Motor neuron (in vitro differentiated cells): ENCODE results near the gene CSTB. TPM values are rescaled to one million over a fixed set of nuclear protein-coding genes. Genes with fewer than 3 reads are reported as not detected.

Source experiments
- ATAC-seq, 8 experiments: fragments of 200-7000 bp; cut with Tn5 transposase; replicated peaks in 6 of 8; 2 replicates each; pipeline ENCODE4 v1.8.0; 2021; ENCODE audit warnings: mild to moderate bottlenecking in 8 of 8, moderate library complexity in 8 of 8
- H3K27ac ChIP-seq, 2 donors: fragments of 250-450 bp; sonication (Bioruptor Pico); 2 replicates each; pipeline ENCODE4 v1.9.0; 2021; ENCODE audit warnings: antibody characterized with exemption in 2 of 2, mild to moderate bottlenecking in 2 of 2, moderate library complexity in 1 of 2
- H3K4me1 ChIP-seq, 2 donors: fragments of 250-450 bp; sonication (Bioruptor Pico); replicated peaks in 1 of 2; 2 replicates each; pipeline ENCODE4 v1.6.1; 2021; ENCODE audit warnings: antibody characterized with exemption in 2 of 2, mild to moderate bottlenecking in 2 of 2, moderate library complexity in 1 of 2
- H3K4me3 ChIP-seq, 5 donors: fragments of 250-450 bp; sonication (Bioruptor Pico); 2 replicates each; pipeline ENCODE4 v1.9.0; 2021; ENCODE audit warnings: antibody characterized with exemption in 5 of 5, mild to moderate bottlenecking in 5 of 5, moderate library complexity in 4 of 5
- WGBS, 10 experiments: fragments of 450-650 bp; shearing (Covaris generic); methylation state at CpG; one replicate each; pipeline ENCODE4 v1.0.0; 2022; 5-methylcytosine and 5-hydroxymethylcytosine counted together
- in situ Hi-C, 9 experiments: fragments of 400-800 bp; cut with MboI; loops; one replicate each; pipeline ENCODE4 v1.15.0; 2021; ENCODE audit warnings: low sequenced_read_pairs in 9 of 9, low pct_unique_long_range_greater_than_20kb in 2 of 9; ENCODE audit not compliant: unreplicated experiment in 9 of 9
- total RNA-seq, 8 experiments: library from RNA; unstranded; fragments of 300-600 nt; gene quantifications; 2 replicates each; pipeline versions ENCODE4 v1.2.3 to v1.2.4, GENCODE V29; 2022

The CSTB gene
- total RNA-seq, 8 experiments from 2014 or later = 11.8 to 41.3 (median 24.3) TPM

DNA sequence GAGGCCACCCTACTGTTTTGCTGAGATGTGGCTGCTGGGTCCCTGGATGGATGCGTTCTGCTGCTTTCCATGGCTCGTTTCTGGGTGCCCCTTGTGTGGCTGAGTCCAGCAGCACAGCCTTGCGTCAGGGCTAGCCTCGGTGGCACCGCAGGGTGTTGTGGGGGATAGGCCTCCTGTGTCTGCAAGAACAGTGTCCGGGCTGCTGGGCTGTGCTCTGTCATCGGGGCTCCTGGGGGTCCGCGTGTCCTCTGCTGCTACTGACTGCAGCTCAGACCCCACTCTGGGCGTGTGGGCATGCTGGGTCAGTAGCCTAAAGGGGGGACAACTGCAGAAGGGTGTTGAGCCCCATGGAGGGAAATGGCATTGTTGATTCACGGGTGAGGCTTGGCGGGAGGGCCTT lies 18.2 kb upstream of the CSTB start:
- ATAC-seq = no peak
- H3K4me3 ChIP-seq = no peak overlapping the region
- in situ Hi-C loops = loop anchor here in 2 of 9 experiments (10.0 to 25.0 kb wide), 2 partner anchors 107 to 170 kb away; no protein-coding TSS in a partner anchor
- peaks cover 4 to 6% of the 10 kb centered on the region in 2 donors for H3K4me1 ChIP-seq
- 58 to 100% (median 96%) methylated on average over 1 to 2 of the region's 12 CpGs; no CpG with 5 or more reads in 6 of the 10 experiments for WGBS, 10 experiments
- no peak overlapping the region for H3K27ac ChIP-seq

DNA sequence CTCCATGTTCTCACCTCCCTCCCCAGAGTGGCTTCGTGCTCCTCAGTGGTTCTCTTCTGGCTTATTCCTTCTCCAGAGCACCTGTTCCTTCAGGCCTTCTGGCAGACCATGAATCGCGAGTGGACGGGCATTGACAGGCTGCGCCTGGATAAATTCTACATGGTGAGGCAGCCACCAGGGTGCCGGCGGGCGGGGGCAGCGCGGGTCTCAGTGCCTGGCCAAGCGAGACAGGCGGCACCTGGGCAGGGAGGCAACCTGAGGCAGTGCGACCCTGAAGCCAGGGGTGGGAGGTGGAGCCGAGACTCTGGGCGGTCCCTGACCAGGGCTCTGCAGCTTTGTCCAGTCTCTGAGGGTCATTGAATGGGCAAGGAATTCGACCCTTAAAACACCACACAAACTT lies 17.1 kb upstream of the CSTB start:
- no peak for ATAC-seq
- in situ Hi-C loops = loop anchor here in 2 of 9 experiments (10.0 to 25.0 kb wide), 2 partner anchors 106 to 172 kb away; no protein-coding TSS in a partner anchor
- H3K27ac ChIP-seq = no peak overlapping the region
- 80 to 100% (median 93%) methylated on average over 1 to 4 of the region's 16 CpGs; no CpG with 5 or more reads in 6 of the 10 experiments for WGBS, 10 experiments
- H3K4me3 ChIP-seq = no peak overlapping the region
- H3K4me1 ChIP-seq = peaks cover 4 to 6% of the 10 kb centered on the region in 2 donors

DNA sequence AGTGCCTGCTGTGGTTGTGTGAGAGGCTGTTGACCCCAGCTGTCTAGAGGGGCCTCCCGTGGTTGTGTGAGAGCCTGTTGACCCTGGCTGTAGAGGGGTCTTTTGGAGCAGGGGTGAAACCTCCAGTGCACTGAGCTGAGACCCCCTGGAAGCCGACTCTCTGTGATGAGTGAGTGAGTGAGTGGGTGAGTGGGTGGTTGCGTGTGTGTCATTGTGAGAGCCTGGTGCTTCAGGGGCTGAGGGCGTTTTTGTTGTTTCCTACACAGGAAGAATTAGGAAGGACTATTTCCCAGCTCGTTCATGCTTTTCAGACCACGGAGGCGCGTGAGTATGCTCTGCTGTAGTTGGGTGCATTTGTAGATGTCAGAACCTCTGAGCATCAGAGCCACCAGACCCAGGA lies 16.3 kb upstream of the CSTB start:
- no peak overlapping the region for H3K27ac ChIP-seq
- H3K4me1 ChIP-seq = peaks cover 4 to 6% of the 10 kb centered on the region in 2 donors
- ATAC-seq = no peak
- WGBS, 10 experiments = 30 to 100% (median 97%) methylated on average over 1 to 7 of the region's 8 CpGs; no CpG with 5 or more reads in 4 of the 10 experiments
- in situ Hi-C loops = loop anchor here in 2 of 9 experiments (10.0 to 25.0 kb wide), 2 partner anchors 105 to 172 kb away; no protein-coding TSS in a partner anchor
- H3K4me3 ChIP-seq = no peak overlapping the region

DNA sequence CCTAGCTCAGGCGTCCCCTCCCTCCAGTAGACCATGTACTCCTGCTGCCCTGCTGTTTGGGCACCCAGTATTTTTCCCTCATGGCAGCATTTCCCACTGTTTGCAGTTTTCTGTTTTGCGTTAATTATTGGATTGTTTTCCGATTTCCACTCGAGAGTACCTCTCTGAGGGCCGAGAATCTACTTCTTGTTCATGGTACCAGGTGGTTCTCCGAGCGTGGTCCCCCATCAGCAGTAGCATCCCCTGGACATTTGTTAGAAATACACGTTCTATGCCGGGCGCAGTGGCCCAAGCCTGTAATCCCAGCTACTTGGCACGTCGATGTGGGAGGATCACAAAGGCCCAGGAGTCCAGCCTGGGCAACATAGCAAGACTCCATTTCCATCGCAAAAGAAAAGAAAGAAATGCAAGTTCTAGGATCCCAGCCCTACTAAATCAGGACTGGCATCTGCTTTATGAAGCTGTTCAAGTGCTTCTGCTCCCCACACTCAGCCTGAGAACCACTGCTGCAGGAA lies 14.0 kb upstream of the CSTB start:
- H3K4me3 ChIP-seq = peak overlapping the region; percentile 51 to 84 (median 66)
- H3K4me1 ChIP-seq = peaks cover 4 to 6% of the 10 kb centered on the region in 2 donors
- H3K27ac ChIP-seq = peak overlapping the region; percentile 48 to 84
- in situ Hi-C loops = loop anchor here in 2 of 9 experiments (10.0 to 25.0 kb wide), 2 partner anchors 103 to 175 kb away; no protein-coding TSS in a partner anchor
- 0 to 100% (median 13%) methylated on average over 1 to 8 of the region's 13 CpGs; no CpG with 5 or more reads in 2 of the 10 experiments for WGBS, 10 experiments
- ATAC-seq = peak in 2 of 8 experiments; percentile 1

DNA sequence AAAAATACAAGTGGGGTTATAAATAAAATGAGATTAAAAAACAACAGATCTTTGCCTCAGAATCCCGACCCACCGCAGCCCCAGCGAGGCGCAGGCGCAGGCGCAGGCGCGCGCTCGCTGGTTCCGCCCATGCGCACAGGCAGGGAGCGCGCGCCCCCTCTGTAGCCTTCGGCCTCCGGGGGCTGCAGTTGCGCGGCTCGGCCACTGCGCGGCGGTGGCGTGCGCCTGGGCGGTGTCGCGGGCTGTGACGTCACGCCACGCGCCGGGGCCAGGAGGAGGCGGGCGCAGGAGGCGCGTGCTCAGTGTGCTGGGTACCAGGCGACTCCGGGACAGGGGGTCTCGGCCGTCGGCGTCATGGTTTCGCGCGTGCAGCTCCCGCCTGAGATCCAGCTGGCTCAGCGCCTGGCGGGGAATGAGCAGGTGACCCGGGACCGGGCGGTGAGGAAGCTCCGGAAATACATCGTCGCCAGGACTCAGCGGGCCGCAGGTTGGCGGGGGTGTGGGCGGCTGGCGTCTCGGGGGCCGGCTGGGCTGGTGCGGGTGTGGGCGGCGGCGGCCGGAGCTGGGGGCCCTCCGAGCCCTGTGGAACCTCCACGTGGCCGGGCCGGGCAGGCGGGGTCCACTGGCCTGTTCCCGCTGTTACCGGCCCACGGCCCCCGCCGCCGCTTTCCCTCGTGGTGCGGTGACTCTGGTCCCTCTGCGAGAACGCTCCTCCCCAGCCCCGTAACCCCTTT lies 13.3 kb upstream of the CSTB start, which contains the start of gene RRP1:
RRP1 (plus strand) TSS at position 302 of the 734 bp plus-strand sequence; CDS start at position 355, 53 bp downstream.
- in situ Hi-C loops = loop anchor here in 2 of 9 experiments (10.0 to 25.0 kb wide), 2 partner anchors 102 to 175 kb away; no protein-coding TSS in a partner anchor
- Histone ChIP-seq H3K27ac (peak within 1 kb of the TSS; percentile 48 to 85), H3K4me1 (peaks cover 4 to 6% of the 10 kb centered on the region in 2 donors), H3K4me3 (peak within 1 kb of the TSS; percentile 51 to 84 (median 66))
- 0% methylated on average over 1 to 17 of the region's 83 CpGs; no CpG with 5 or more reads in 6 of the 10 experiments for WGBS, 10 experiments
- ATAC-seq = peak; percentile 85 to 94 (median 90)

DNA sequence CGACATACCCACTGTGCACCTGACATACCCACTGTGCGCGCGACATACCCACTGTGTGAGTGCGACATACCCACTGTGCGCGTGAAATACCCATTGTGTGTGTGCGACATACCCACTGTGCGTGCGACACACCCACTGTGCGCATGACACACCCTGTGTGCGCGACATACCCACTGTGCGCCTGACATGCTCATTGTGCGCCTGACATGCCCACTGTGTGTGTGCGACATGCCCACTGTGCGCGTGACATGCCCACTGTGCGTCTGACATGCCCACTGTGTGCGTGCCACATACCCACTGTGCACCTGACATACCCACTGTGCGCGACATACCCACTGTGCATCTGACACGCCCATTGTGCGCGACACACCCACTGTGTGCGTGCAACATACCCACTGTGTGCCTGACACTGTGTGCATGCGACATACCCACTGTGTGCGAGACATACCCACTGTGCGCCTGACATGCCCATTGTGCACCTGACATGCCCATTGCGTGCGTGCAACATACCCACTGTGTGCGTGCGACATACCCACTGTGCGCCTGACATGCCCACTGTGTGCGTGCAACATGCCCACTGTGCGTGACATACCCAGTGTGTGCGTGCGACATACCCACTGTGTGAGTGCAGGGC lies 10.8 kb upstream of the CSTB start:
- no peak for ATAC-seq
- in situ Hi-C loops = loop anchor here in 1 of 9 experiments (25.0 kb wide), 1 partner anchor 100 kb away; no protein-coding TSS in a partner anchor

DNA sequence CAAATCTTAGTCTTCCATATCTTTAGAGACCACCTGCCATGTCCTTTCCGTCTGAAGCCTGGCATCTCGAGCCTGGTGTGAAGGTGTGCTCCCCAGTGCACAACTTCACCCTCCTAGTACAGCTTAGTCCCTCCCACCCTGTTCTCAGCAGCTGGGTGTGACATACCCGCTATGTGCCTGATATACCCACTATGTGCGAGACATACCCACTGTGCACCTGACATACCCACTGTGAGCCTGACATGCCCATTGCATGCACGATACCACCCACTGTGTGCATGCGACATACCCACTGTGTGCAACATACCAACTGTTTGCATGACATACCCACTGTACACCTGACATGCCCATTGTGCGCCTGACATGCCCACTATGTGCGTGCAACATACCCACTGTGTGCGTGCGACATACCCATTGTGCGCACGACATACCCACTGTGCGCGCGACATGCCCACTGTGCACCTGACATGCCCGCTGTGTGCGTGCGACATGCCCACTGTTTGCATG lies 10.2 kb upstream of the CSTB start:
- no peak for ATAC-seq
- Histone ChIP-seq H3K4me1 (peaks cover 4 to 6% of the 10 kb centered on the region in 2 donors), H3K27ac (no peak overlapping the region), H3K4me3 (no peak overlapping the region)
- 69 to 100% (median 92%) methylated on average over 2 to 18 of the region's 18 CpGs; no CpG with 5 or more reads in 1 of the 10 experiments for WGBS, 10 experiments
- in situ Hi-C loops = loop anchor here in 1 of 9 experiments (25.0 kb wide), 1 partner anchor 99 kb away; no protein-coding TSS in a partner anchor

More for the DNA sequence above, 10.8 kb upstream of the CSTB start:
- H3K4me1 ChIP-seq = peaks cover 4 to 6% of the 10 kb centered on the region in 2 donors
- no peak overlapping the region for H3K27ac ChIP-seq
- H3K4me3 ChIP-seq = no peak overlapping the region
- 87 to 100% (median 94%) methylated on average over 2 to 18 of the region's 38 CpGs; no CpG with 5 or more reads in 2 of the 10 experiments for WGBS, 10 experiments

DNA sequence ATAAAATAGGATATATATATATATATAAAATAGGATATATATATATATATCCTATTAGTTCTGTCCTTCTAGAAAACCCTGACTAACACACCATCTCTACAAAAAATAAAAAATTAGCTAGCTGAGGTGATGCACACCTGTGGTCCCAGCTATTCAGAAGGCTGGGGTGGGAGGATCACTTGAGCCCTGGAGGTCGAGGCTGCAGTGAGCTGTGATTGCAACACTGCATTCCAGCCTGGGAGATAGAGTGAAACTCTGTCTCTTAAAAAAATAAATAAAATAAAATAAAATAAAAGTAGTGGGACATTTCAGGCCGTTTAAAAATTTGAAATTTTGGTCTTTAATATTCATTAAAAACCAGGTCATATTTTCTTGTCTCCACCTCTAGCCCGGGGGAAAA lies 9.0 kb upstream of the CSTB start:
- WGBS, 10 experiments = 21 to 80% (median 56%) methylated on average over 1 to 3 of the region's 3 CpGs; no CpG with 5 or more reads in 1 of the 10 experiments
- Histone ChIP-seq H3K4me1 (peaks cover 0 to under 1% of the 10 kb centered on the region in 2 donors), H3K27ac (no peak overlapping the region), H3K4me3 (no peak overlapping the region)
- in situ Hi-C loops = loop anchor here in 1 of 9 experiments (25.0 kb wide), 1 partner anchor 98 kb away; no protein-coding TSS in a partner anchor
- ATAC-seq = no peak

DNA sequence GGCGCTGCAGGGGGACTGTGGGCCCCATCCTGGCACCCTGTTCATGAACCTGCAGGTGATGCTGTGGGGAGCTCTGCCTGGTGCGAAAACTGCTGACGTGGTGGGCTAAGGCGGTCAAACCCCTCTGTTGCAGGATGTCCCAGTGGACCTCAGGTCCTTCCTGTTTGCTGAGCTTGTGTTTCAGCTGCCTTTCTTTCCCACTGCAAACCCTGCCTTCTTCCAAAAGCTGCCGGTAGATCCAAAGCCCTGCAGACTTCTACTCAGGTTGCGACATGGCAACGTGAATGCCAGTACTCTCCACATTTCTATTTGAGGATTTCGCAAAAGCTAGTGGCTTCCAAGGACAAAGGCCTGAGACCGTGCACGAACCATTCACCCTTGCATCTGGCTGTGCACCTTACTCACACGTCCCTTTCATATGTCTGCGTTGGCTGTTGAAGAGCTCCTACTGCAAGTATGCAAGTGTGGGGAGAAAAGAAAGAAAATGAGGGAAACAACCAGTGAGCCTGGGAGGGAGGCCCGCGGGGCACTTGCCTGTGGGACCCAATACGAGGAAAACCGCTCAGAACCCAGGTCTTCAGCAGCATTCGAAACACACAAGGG lies 7.1 kb upstream of the CSTB start:
- no peak for ATAC-seq
- Histone ChIP-seq H3K27ac (no peak overlapping the region), H3K4me1 (peaks cover 0 to 5% of the 10 kb centered on the region in 2 donors), H3K4me3 (no peak overlapping the region)
- 70 to 100% (median 84%) methylated on average over 1 to 11 of the region's 17 CpGs for WGBS, 10 experiments
- in situ Hi-C loops = loop anchor here in 1 of 9 experiments (25.0 kb wide), 1 partner anchor 96 kb away; no protein-coding TSS in a partner anchor

DNA sequence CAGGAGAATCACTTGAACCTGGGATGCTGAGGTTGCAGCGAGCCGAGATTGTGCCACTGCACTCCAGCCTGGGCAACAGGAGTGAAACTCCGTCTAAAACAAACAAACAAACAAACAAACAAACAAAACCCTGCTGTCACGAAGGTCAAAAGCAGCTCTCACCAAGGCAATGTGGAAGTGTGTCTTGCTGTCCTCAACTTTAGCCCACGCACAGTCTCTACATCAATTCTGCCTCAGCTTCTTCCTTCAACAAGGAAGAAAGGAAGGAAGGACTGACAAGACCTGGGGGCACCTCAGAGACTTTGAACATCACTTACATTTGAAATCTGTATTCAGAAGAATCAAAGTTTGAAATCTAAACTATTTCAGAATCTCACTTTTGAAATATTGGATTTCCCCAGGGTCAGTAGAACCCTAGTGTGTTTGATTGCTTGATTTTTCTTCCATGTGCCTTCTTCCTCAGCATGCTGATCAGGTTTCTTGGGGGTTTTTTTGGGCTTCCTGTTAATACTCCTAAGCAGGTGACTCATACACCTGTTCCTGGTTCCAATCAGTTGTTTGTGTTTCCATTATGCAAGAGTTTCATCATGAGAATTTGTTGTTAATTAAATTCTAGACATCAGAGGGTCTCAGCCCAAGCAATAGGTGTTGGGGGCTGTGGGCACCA lies 6.5 kb upstream of the CSTB start:
- no peak overlapping the region for H3K27ac ChIP-seq
- in situ Hi-C loops = loop anchor here in 1 of 9 experiments (25.0 kb wide), 1 partner anchor 95 kb away; no protein-coding TSS in a partner anchor
- WGBS, 10 experiments = 43 to 100% (median 69%) methylated on average over 1 to 5 of the region's 5 CpGs; no CpG with 5 or more reads in 3 of the 10 experiments
- no peak overlapping the region for H3K4me3 ChIP-seq
- peaks cover 0 to 5% of the 10 kb centered on the region in 2 donors for H3K4me1 ChIP-seq
- no peak for ATAC-seq

DNA sequence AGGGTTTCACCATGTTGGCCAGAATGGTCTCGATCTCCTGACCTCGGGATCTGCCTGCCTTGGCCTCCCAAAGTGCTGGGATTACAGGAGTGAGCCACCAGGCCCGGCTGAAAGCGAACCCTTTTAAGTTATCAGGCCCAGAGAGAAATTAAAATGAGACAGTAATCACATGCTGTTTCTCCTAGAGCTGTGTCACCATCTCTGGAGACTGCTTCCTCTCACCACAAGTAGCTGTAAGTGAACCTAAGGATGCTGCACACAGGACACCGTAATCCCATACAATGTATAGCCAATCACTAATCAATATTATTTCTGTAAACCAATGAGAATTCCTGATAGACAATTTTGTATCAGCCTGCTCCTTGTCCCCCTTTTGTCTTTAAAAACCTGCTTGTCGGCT lies 5.7 kb upstream of the CSTB start:
- in situ Hi-C loops = loop anchor here in 1 of 9 experiments (25.0 kb wide), 1 partner anchor 95 kb away; no protein-coding TSS in a partner anchor
- H3K4me1 ChIP-seq = peaks cover 0 to 5% of the 10 kb centered on the region in 2 donors
- H3K27ac ChIP-seq = no peak overlapping the region
- no peak overlapping the region for H3K4me3 ChIP-seq
- WGBS, 10 experiments = 47 to 86% (median 80%) methylated on average over 2 to 6 of the region's 6 CpGs; no CpG with 5 or more reads in 3 of the 10 experiments
- no peak for ATAC-seq
